UCSD-AML1 (cell line): ENCODE measurements around the gene ME3.
A peak's percentile ranks its signal among the peaks of the same experiment; 100 is the strongest.
"Not testable (repeated sequence)": the region's sequence is repeated elsewhere in the genome, so short reads cannot be mapped to it uniquely, and the experiment has no call there.

ENCODE experiments used
- DNase-seq: peaks from one replicate; lab custom pipeline; 2025; ENCODE audit not compliant: unreplicated experiment; lab: John Stamatoyannopoulos, UW

The ME3 gene

GRCh38 chr11:86623736-86624135, 48.7 kb downstream of the ME3 start:
- no peak for DNase-seq

- DNase-seq, result no peak
Measured at GRCh38 chr11:86623041-86623621, 49.3 kb downstream of the ME3 start.

- no peak for DNase-seq
Measured at GRCh38 chr11:86621854-86622253, 50.6 kb downstream of the ME3 start.

- DNase-seq, result no peak
Measured at GRCh38 chr11:86620891-86621521, 51.4 kb downstream of the ME3 start.

GRCh38 chr11:86619428-86619827, 53.0 kb downstream of the ME3 start:
- not testable (repeated sequence) for DNase-seq

- DNase-seq, result no peak
Measured at GRCh38 chr11:86617502-86617901, 54.9 kb downstream of the ME3 start.

- DNase-seq, result no peak
Measured at GRCh38 chr11:86615487-86615886, 56.9 kb downstream of the ME3 start.

GRCh38 chr11:86610559-86611341, 61.7 kb downstream of the ME3 start:
- DNase-seq, result no peak

- DNase-seq, result peak; percentile 27
Measured at GRCh38 chr11:86608251-86608799, 64.1 kb downstream of the ME3 start.

GRCh38 chr11:86606836-86607481, 65.5 kb downstream of the ME3 start:
- DNase-seq, result no peak

- no peak for DNase-seq
Measured at GRCh38 chr11:86606270-86606835, 66.1 kb downstream of the ME3 start.

- no peak for DNase-seq
Measured at GRCh38 chr11:86596861-86597586, 75.4 kb downstream of the ME3 start.

GRCh38 chr11:86595955-86596354, 76.5 kb downstream of the ME3 start:
- DNase-seq, result no peak

- peak; percentile 21 for DNase-seq
Measured at GRCh38 chr11:86595451-86595850, 77.0 kb downstream of the ME3 start.

- DNase-seq, result no peak
Measured at GRCh38 chr11:86594746-86595145, 77.7 kb downstream of the ME3 start.

GRCh38 chr11:86593833-86594232, 78.6 kb downstream of the ME3 start:
- no peak for DNase-seq

GRCh38 chr11:86592659-86593451, 79.6 kb downstream of the ME3 start:
- peak; percentile 62 for DNase-seq

- no peak for DNase-seq
Measured at GRCh38 chr11:86592047-86592591, 80.3 kb downstream of the ME3 start.

- no peak for DNase-seq
Measured at GRCh38 chr11:86591631-86592030, 80.8 kb downstream of the ME3 start.
